Mucosa of stomach (tissue), 1 donor: ENCODE measurements around the gene TBC1D8.

Source experiments
- H3K27me3 ChIP-seq: one replicate; pipeline ENCODE4 v1.7.0; 2013; ENCODE audit warnings: mild to moderate bottlenecking, low read length; ENCODE audit not compliant: control insufficient read depth, insufficient read depth
- H3K36me3 ChIP-seq: one replicate; pipeline ENCODE4 v1.7.0; 2013; ENCODE audit warnings: low read length; ENCODE audit not compliant: control insufficient read depth, insufficient read depth
- H3K4me1 ChIP-seq: one replicate; pipeline ENCODE4 v1.7.0; 2013; ENCODE audit warnings: mild to moderate bottlenecking, low read length; ENCODE audit not compliant: control insufficient read depth, insufficient read depth
- H3K4me3 ChIP-seq: one replicate; pipeline ENCODE4 v1.7.0; 2013; ENCODE audit warnings: low read length
- H3K9ac ChIP-seq: one replicate; pipeline ENCODE4 v1.7.0; 2013; ENCODE audit warnings: mild to moderate bottlenecking, low read length, moderate library complexity
- H3K9me3 ChIP-seq: one replicate; pipeline ENCODE4 v1.7.0; 2013; ENCODE audit warnings: mild to moderate bottlenecking, low read length, moderate library complexity; ENCODE audit not compliant: control insufficient read depth
- donor health status: Pancreatic carcinoma.

TBC1D8 gene

DNA sequence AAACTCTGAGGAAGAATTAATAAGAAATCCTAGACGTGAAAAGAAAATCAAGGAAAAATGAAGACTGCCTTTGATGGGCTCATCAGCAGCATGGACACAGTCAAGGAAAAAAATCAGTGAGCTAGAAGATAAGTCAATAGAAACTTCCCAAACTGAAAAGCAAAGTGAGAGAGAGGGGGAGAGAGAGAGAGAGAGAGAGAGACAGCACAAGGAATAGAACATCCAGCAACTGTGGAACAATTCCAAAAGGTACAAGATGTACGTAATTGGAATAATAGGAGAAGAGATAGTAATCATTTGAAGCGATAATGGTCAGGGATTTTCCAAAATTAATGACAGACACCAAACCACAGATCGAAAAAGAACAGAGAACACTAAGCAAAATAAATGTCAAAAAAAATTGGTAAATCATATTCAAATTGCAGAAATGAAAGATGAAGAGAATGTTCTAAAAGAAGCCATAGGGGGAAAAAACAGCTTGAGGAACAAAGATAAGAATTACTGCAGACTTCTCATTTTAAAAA is 54.5 kb downstream of the TBC1D8 start:
- H3K9ac ChIP-seq: no peak overlapping the region
- H3K27me3 ChIP-seq: no peaks in the 10 kb centered on the region
- no peak overlapping the region for H3K4me3 ChIP-seq
- peaks cover 6% of the 10 kb centered on the region for H3K4me1 ChIP-seq
- no peaks in the 10 kb centered on the region for H3K36me3 ChIP-seq
- no peaks in the 10 kb centered on the region for H3K9me3 ChIP-seq

- Histone ChIP-seq H3K27me3 (no peaks in the 10 kb centered on the region), H3K9ac (no peak overlapping the region), H3K4me1 (peaks cover 6% of the 10 kb centered on the region), H3K36me3 (no peaks in the 10 kb centered on the region), H3K4me3 (no peak overlapping the region), H3K9me3 (no peaks in the 10 kb centered on the region)
Observed at GRCh38 chr2:101094351-101094750, 56.8 kb downstream of the TBC1D8 start.

DNA sequence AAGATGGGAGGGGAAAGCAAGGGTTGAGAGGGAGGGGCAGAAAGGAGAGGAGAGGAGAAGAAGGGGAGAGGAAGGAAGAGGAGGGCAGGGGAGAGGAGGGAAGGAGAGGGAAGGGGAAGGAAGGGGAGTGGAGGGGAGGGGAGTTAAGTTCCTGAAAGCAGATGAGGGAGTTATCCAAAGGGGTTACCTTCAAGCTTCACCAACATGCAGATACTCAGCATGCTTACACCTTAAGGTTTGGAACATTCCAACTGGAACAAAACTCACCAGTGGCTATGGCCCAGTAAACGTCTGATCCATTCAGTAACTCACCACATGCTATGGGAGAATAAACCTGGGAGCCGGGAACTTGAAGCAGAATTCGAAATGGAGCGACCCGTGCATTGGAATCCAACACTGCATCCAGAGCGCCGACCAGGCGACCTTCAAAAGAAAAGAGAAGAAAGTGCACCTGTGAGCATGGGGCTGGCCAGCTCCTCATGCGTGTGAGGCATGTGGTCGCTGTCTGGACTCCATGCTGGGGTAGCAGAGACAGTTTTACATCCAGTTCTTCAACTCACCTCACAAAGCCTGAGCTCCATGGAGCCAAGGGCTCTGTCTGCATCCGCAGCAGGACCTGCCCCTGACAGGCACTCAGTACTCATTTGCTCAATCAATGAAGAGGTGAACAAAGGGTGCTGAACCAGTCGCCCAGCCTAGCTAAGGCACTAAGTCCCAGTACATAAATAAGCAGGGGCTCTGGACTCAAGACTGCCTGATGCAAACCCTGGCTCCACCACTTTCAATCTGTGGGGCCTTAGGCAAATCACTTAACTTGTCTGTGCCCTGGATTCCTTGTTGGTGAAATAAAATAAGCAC is 61.0 kb downstream of the TBC1D8 start:
- Histone ChIP-seq H3K9ac (no peak overlapping the region), H3K4me3 (no peak overlapping the region), H3K4me1 (peaks cover 21% of the 10 kb centered on the region), H3K27me3 (no peaks in the 10 kb centered on the region), H3K36me3 (no peaks in the 10 kb centered on the region), H3K9me3 (no peaks in the 10 kb centered on the region)

GRCh38 chr2:101089419-101089818 is 61.8 kb downstream of the TBC1D8 start:
- H3K4me1 ChIP-seq: peaks cover 21% of the 10 kb centered on the region
- no peak overlapping the region for H3K4me3 ChIP-seq
- H3K9ac ChIP-seq: no peak overlapping the region
- H3K27me3 ChIP-seq: no peaks in the 10 kb centered on the region
- H3K36me3 ChIP-seq: no peaks in the 10 kb centered on the region
- H3K9me3 ChIP-seq: no peaks in the 10 kb centered on the region

GRCh38 chr2:101087638-101088037 is 63.5 kb downstream of the TBC1D8 start:
- H3K4me1 ChIP-seq: peaks cover 21% of the 10 kb centered on the region
- no peak overlapping the region for H3K9ac ChIP-seq
- no peaks in the 10 kb centered on the region for H3K36me3 ChIP-seq
- no peaks in the 10 kb centered on the region for H3K9me3 ChIP-seq
- no peaks in the 10 kb centered on the region for H3K27me3 ChIP-seq
- no peak overlapping the region for H3K4me3 ChIP-seq

- no peak overlapping the region for H3K4me3 ChIP-seq
- H3K36me3 ChIP-seq: no peaks in the 10 kb centered on the region
- peaks cover 33% of the 10 kb centered on the region for H3K4me1 ChIP-seq
- H3K27me3 ChIP-seq: no peaks in the 10 kb centered on the region
- H3K9ac ChIP-seq: no peak overlapping the region
- no peaks in the 10 kb centered on the region for H3K9me3 ChIP-seq
Observed at GRCh38 chr2:101083613-101084012, 67.6 kb downstream of the TBC1D8 start.

- H3K4me3 ChIP-seq: no peak overlapping the region
- H3K9me3 ChIP-seq: no peaks in the 10 kb centered on the region
- H3K27me3 ChIP-seq: no peaks in the 10 kb centered on the region
- no peak overlapping the region for H3K9ac ChIP-seq
- H3K4me1 ChIP-seq: peaks cover 31% of the 10 kb centered on the region
- no peaks in the 10 kb centered on the region for H3K36me3 ChIP-seq
Observed at GRCh38 chr2:101082998-101083397, 68.2 kb downstream of the TBC1D8 start.

- Histone ChIP-seq H3K27me3 (no peaks in the 10 kb centered on the region), H3K4me1 (peaks cover 18% of the 10 kb centered on the region), H3K9ac (no peak overlapping the region), H3K4me3 (no peak overlapping the region), H3K9me3 (no peaks in the 10 kb centered on the region), H3K36me3 (no peaks in the 10 kb centered on the region)
Observed at GRCh38 chr2:101081375-101081907, 69.7 kb downstream of the TBC1D8 start.

GRCh38 chr2:101080211-101081068 is 70.7 kb downstream of the TBC1D8 start:
- Histone ChIP-seq H3K36me3 (no peaks in the 10 kb centered on the region), H3K9me3 (no peaks in the 10 kb centered on the region), H3K27me3 (no peaks in the 10 kb centered on the region), H3K4me1 (peaks cover 18% of the 10 kb centered on the region), H3K9ac (no peak overlapping the region), H3K4me3 (no peak overlapping the region)

- H3K36me3 ChIP-seq: no peaks in the 10 kb centered on the region
- no peaks in the 10 kb centered on the region for H3K9me3 ChIP-seq
- no peak overlapping the region for H3K9ac ChIP-seq
- H3K4me3 ChIP-seq: no peak overlapping the region
- H3K4me1 ChIP-seq: peaks cover 12% of the 10 kb centered on the region
- no peaks in the 10 kb centered on the region for H3K27me3 ChIP-seq
Observed at GRCh38 chr2:101076581-101076980, 74.6 kb downstream of the TBC1D8 start.

DNA sequence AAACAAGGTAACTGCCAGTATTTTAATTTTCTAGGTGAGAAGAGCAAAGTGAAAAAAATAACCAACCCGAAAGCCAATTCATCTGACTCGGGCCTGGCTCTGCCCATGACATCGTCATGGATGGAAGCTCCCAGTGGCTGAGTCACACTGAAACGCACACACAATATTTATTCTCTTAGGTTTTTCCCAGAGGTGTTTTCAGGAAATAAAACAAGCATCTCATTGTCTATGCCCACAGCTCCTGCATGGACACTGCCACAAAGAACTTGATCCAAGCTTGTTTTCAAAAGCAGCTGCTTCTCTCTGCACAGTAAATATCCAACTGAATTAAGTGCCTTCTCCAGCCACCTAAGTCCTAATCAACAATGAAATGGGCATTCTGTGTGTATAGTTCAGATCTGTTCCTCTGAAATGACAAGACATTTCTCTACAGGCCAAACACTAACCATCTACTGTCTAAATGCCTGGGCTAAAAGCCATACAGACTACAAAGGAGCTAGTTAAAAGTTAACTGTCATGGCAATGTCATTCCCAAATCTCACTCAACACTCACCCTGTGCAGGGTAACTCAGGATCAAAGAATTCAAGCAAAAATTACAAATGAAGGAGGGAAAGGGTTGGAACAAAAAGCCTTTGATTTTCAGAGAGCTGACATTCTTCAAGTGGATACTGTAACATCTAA is 86.2 kb downstream of the TBC1D8 start:
- peaks cover 19% of the 10 kb centered on the region for H3K4me1 ChIP-seq
- H3K9ac ChIP-seq: peak overlapping the region; percentile 28
- H3K9me3 ChIP-seq: no peaks in the 10 kb centered on the region
- no peaks in the 10 kb centered on the region for H3K36me3 ChIP-seq
- H3K27me3 ChIP-seq: no peaks in the 10 kb centered on the region
- H3K4me3 ChIP-seq: no peak overlapping the region
